ENCODE data around the gene LENG1.
"Not testable (repeated sequence)": the region's sequence is repeated elsewhere in the genome, so short reads cannot be mapped to it uniquely, and the experiment has no call there.

The LENG1 gene

GRCh38 chr19:54172471-54173358, 13.2 kb upstream of the LENG1 start, which contains the start of gene TMC4:
Gene TMC4 (minus strand): TSS chr19:54173160. CDS start chr19:54173117, 43 bp downstream.
- intact Hi-C loops (cut with DNase I; ENCODE audit: low total_unique reads), result no loop called here

GRCh38 chr19:54171736-54172431, 12.4 kb upstream of the LENG1 start:
- Histone ChIP-seq H3K36me3 (peaks cover 0 to 12% (median 9%) of the 10 kb centered on the region in 3 donors), H3K4me1 (peaks cover 0 to 18% (median 3%) of the 10 kb centered on the region in 4 donors), H3K27me3 (peaks cover 0 to 21% of the 10 kb centered on the region in 2 donors)
- DNase-seq; H3K9me3 ChIP-seq; intact Hi-C loops (cut with DNase I; ENCODE audit: low total_unique reads); H3K27ac ChIP-seq; H3K4me3 ChIP-seq: not testable (repeated sequence)

More at GRCh38 chr19:54172471-54173358, 13.2 kb upstream of the LENG1 start, which contains the start of gene TMC4:
- TF ChIP-seq CTCF (IDR thresholded peaks at IDR 0.05), result no peak
- no peaks in the 10 kb centered on the region for H3K9me3 ChIP-seq
- H3K4me3 ChIP-seq, result no peak within 1 kb of the TSS
- peaks cover 0 to 21% of the 10 kb centered on the region in 2 donors for H3K27me3 ChIP-seq
- peaks cover 0 to 12% (median 10%) of the 10 kb centered on the region in 3 donors for H3K36me3 ChIP-seq
- H3K27ac ChIP-seq, result no peak within 1 kb of the TSS
- no peak for DNase-seq
- peaks cover 0 to 18% (median 3%) of the 10 kb centered on the region in 4 donors for H3K4me1 ChIP-seq

GRCh38 chr19:54169149-54169740, 9.7 kb upstream of the LENG1 start:
- Histone ChIP-seq H3K36me3 (no peaks in the 10 kb centered on the region), H3K4me3 (no peak overlapping the region), H3K27ac (no peak overlapping the region), H3K4me1 (peaks cover 0 to 24% (median 3%) of the 10 kb centered on the region in 4 donors), H3K27me3 (peaks cover 0 to 36% of the 10 kb centered on the region in 2 donors), H3K9me3 (no peaks in the 10 kb centered on the region)
- no peak for TF ChIP-seq CTCF (IDR thresholded peaks at IDR 0.05)
- no peak for DNase-seq
- intact Hi-C loops (cut with DNase I; ENCODE audit: low total_unique reads), result loop anchor here (5.0 kb wide), 1 partner anchor 63 kb away; no protein-coding TSS in a partner anchor

- peak; percentile 83 to 84 for TF ChIP-seq CTCF (IDR thresholded peaks at IDR 0.05)
- Histone ChIP-seq H3K9me3 (no peaks in the 10 kb centered on the region), H3K36me3 (no peaks in the 10 kb centered on the region), H3K27ac (no peak overlapping the region), H3K27me3 (peaks cover 0 to 33% of the 10 kb centered on the region in 2 donors), H3K4me1 (peaks cover 0 to 22% (median 3%) of the 10 kb centered on the region in 4 donors), H3K4me3 (no peak overlapping the region)
- intact Hi-C loops (cut with DNase I; ENCODE audit: low total_unique reads), result loop anchor here (5.0 kb wide), 1 partner anchor 64 kb away; no protein-coding TSS in a partner anchor
- peak; percentile 84 to 93 for DNase-seq
These were observed 8.8 kb upstream of the LENG1 start for GRCh38 chr19:54168174-54168917.

- intact Hi-C loops (cut with DNase I; ENCODE audit: low total_unique reads), result loop anchor here (5.0 kb wide), 1 partner anchor 67 kb away; no protein-coding TSS in a partner anchor
- peaks cover 0 to 33% of the 10 kb centered on the region in 2 donors for H3K27me3 ChIP-seq
These were observed 5.7 kb upstream of the LENG1 start for GRCh38 chr19:54165222-54165621.

More at GRCh38 chr19:54165222-54165621, 5.7 kb upstream of the LENG1 start:
- DNase-seq, result no peak
- Histone ChIP-seq H3K27ac (no peak overlapping the region), H3K36me3 (no peaks in the 10 kb centered on the region), H3K9me3 (no peaks in the 10 kb centered on the region), H3K4me3 (no peak overlapping the region), H3K4me1 (peaks cover 0 to 33% (median 18%) of the 10 kb centered on the region in 4 donors)
- TF ChIP-seq CTCF (IDR thresholded peaks at IDR 0.05), result no peak

All from tibial artery (tissue), 4 donors.